Stimulated activated CD8-positive, alpha-beta memory T cell treated with anti-CD3 and anti-CD28 coated beads, Interleukin-7, amount 100 ng/mL, for 24 hours (primary cell): ENCODE results near the gene FNBP1.

ENCODE experiments used
- DNase-seq: peaks from one replicate; pipeline ENCODE4 v3.0.0-alpha.2; 2020; ENCODE audit warnings: low read depth

Gene FNBP1

DNA sequence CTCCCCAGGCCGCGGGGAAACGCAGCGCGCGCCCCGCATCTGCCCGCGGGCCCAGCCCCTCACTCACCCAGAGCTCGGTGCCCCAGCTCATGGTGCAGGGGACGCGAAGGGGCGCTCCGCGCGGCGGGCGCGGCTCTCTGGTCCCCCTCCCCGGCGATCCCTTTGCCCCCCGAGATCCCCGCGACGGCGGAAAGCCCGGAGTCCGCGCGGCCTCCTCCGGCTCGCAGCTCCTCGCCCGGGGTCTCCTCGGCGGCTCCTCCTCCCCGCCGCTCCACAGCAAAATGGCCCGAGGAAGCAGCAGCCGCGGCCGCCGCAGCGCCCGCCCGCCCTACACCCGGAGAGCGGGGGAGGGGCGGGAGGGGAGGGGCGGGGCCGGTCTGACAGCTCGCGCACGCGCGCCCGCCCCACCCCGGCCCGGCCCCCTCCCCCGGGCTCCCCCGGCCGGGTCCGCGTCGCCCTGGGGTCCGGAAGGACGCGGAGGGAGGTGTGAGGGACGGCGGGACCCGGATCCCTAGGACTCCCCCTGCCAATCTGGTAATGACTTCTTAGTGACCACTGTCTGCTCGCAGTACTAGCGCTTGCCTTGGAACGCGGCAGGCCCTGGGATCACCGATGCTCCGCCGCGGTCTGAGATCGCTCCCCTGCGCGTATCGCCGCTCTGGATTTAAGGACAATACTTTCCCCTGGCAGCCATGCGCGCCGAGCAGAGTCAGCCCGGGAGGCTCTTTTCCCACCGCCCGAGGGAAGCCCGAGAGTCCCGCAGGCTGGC lies at the start of gene FNBP1:
Gene FNBP1 (minus strand): TSS at position 305 of the 769 bp plus-strand sequence. CDS start 214 bp downstream, at position 91.
- DNase-seq = peak; percentile 59

DNA sequence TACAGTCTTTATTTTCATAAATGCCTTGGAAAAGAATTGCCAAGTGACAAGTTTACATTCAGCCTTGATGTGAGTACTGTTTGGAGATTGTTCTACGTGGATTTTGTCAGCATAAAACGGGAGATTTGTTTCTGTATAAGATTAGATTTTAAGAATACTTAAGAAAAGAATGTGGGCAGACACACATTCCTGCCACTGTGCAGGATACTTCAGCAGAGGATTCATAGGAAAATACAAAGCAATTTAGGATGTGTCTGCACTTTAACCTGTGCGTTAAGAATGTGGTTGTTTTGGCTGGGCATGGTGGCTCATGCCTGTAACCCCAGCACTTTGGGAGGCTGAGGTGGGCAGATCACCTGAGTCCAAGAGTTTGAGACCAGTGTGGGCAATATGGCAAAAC lies 47.9 kb upstream of the FNBP1 start:
- no peak for DNase-seq

DNA sequence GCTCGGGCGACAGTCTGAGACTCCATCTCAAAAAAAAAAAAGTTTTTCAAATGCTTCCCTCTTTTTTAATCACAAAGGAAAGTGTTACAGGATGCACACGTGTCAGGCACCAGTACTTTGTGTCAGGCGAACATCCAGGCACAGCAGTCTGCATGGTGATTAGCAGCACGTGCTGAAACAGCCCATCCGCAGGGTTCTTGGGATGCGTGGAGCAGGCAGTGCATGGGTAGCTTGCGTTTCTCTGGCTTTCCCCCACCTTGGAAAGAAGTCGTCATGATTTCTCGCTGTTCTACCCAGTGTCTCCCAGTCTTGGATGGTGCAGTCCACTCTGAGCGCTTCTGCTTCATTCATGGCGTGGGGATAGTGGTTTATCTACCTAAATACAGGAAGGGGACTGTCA lies 46.2 kb upstream of the FNBP1 start:
- DNase-seq = no peak

- DNase-seq = no peak
Observed at GRCh38 chr9:130088051-130088450, 45.1 kb upstream of the FNBP1 start.

DNA sequence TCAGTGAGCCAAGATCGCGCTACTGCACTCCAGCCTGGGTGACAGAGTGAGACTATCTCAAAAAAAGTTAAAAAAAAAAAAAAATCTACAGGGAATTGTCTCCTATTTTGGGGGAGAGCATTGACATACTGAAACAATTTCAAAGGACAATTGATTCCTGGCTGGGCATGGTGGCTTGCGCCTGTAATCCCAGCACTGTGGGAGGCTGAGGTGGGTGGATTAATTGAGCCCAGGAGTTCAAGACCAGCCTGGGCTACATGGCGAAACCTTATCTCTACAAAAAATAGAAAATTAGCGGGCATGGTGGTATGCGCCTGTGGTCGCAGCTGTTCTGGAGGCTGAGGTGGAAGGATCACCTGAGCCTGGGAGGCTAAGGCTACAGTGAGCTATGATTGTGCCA lies 41.3 kb upstream of the FNBP1 start:
- no peak for DNase-seq

DNA sequence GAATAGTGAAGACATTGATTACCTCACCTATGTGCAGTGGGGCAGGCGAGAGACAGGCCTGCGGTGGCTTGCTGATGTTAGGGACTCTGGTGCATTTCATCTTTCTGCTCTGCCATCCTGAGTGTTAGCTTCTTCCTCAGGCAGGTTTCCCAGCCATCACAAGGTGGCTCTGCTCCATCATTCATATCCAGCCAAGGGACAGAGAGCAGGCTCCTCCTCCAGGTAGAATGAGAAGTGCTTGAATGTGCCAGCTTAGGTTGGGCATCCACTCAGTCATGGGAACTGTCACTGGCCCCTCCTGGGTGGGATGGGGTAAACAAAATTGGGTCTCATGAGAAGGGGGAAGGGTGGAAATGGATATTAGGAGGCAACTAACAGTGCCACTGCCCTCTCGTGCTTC lies 35.6 kb upstream of the FNBP1 start:
- no peak for DNase-seq

- no peak for DNase-seq
Observed at GRCh38 chr9:130073373-130073772, 30.4 kb upstream of the FNBP1 start.

- DNase-seq = no peak
Observed at GRCh38 chr9:130072515-130073235, 29.7 kb upstream of the FNBP1 start.

DNA sequence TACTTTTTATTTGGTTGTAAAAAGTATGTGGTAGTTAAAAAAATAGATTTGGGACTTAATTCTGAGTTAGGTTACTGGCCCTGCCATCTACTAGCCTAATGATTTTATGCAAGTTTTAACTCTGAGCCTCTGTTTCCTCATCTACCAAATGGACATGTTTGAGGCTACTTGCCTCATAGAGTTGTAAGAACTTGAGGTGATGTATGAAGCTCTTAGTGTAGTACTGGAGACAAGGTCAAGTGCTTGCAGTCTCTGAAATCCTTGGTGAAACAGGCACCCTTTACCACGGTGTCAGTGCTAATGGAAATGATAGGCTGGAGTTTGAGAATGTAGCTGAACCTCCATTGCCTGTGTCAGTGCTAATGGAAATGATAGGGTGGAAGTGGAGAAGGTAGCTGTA lies 26.1 kb upstream of the FNBP1 start:
- no peak for DNase-seq

DNA sequence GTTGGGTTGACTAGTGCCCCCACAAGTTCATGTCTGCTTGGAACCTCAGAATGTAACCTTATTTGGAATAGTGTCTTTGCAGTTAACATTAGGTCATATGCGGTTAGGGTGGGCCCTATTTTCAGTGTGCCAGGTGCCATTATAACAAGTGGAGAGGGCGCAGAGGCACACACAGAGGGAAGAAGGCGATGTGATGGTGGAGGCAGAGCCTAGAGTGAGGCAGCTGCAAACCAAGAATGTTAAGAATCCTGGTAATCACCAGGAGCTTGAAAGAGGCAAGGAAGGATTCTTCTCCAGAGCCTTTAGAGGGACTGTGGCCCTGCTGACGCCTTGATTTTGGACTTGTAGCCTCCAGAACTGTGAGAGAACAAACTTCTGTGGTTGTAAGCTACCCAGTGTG lies 21.6 kb upstream of the FNBP1 start:
- no peak for DNase-seq

DNA sequence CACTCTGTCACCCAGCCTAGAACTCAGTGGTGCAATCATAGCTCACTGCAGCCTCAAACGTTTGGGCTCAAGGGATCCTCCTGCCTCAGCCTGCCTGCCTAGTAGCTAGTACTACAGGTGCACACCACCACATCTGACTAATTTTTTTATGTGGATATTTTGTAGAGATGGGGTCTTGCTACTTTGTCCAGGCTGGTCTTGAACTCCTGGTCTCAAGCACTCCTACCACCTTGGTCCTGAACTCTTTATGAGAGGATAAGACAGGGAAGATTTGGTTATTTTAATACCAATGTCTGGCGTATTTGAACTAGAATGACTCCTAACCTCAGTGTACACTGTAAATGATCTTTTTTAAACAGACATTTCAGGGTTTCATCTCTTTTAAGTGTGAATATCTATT lies 19.8 kb upstream of the FNBP1 start:
- no peak for DNase-seq

DNA sequence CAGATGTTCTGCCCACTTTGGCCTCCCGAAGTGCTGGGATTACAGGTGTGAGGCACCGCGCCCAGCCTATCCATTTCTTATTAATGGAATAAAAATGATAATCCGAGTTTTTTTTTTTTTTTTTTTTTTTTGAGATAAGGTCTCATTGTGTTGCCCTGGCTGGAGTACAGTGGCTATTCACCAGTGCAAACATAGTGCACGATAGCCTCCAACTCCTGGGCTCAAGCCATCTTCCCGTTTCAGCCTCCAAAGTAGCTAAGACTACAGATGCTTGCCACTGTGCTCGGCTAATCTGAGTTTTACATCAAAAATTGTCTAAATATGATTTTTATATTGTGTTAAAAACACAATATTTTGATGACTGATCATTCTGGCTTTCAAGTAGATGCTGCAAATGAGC lies 17.3 kb upstream of the FNBP1 start:
- no peak for DNase-seq

DNA sequence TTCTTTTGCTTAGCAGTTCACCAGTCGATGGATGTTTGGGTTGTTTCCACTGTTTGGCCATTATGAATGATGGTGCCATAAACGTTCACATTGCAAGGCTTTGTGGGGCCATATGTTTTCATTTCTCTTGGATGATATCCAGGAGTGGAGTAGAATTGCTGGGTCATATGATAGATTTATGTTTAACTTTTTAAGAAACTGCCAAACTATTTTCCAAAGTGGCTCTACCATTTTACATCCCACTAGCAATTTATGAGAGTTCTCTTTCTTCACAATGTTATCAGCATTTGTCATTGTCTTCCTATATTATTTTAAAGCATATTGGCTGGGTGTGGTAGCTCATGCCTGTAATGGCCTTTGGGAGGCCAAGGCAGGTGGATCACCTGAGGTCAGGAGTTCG lies 15.9 kb upstream of the FNBP1 start:
- no peak for DNase-seq

- no peak for DNase-seq
Observed at GRCh38 chr9:130058154-130058553, 15.2 kb upstream of the FNBP1 start.

GRCh38 chr9:130054820-130055219 lies 11.8 kb upstream of the FNBP1 start:
- no peak for DNase-seq

- DNase-seq = no peak
Observed at GRCh38 chr9:130054325-130054786, 11.4 kb upstream of the FNBP1 start.

- peak; percentile 67 for DNase-seq
Observed at GRCh38 chr9:130053504-130054324, 10.7 kb upstream of the FNBP1 start, which contains the start of gene GPR107. Gene GPR107, plus strand, starts transcription at chr9:130053906. Its CDS starts 27 bp downstream, at chr9:130053933.

- DNase-seq = no peak
Observed at GRCh38 chr9:130053109-130053503, 10.1 kb upstream of the FNBP1 start.

DNA sequence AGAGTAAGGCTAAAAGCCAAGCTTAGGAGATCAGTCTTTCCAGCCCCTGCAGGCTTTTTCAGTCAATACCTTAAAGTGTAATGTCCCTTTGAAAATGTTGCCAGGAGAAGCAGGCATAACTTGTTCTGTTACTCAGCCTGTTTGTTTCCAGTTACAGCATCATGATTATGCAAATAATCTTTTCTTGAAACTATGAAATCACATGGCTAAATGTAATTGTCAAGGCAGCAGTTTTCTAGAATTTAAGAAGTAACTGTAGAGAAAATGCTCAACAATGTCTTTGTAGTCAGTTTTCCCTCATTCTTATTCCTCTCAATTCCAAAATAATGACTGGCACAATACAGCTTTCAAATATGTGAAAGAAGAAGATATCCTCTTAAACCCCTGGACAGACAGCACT lies 8.9 kb upstream of the FNBP1 start:
- no peak for DNase-seq

DNA sequence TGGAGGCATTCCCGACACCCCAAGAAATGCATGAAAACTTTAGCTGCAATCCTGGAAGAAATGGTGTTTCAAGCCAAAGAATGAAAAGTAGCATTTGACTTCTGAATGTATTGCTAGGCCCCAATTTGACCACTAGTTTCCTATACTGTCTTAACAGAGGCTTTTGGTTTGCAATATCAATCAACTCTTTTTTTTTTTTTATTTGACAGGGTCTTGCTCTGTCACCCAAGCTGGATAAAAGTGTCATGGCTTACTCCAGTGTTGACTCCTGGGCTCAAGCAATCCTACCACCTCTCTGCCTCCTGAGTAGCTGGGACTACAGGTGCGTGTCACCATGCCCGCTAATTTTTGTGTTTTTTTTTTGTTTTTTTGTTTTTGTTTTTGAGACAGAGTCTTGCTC lies 7.5 kb upstream of the FNBP1 start:
- no peak for DNase-seq

DNA sequence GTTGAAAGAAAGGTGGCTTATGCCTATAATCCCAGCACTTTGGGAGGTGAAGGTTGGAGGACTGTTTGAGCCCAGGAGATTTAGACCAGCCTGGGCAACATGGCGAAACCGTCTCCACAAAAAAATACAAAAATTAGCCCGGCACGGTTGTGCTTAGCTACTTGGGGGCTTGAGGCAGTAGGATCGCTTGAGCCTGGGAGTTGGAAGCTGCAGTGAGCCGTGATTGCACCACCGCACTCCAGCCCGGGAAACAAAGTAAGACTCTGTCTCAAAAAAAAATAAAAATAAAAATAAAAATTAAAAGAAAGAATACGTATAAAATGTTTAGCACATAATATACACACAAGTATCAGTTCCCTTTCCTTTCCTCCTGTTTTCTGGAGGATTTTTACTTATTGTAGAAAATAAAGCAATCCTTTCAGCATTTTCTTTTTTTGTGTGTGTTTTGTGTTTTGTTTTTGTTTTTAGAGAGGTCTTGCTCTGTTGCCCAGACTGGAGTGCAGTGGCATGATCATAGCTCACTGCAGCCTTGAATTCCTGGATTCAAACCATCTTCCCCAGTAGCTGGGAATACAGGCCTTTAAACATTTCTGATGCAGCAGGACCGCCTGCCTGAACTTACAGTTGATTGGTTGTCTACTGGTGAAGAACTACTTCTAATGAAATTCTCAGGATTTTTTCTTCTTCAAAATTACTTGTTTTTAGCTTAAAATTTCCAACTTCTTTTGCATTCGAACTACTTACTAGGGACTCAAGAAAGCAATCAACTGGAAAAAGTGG lies 6.6 kb upstream of the FNBP1 start:
- DNase-seq = no peak
